Measurements from ENCODE around the gene P2RY12.

Gene P2RY12

GRCh38 chr3:151426341-151426657 lies 41.7 kb upstream of the P2RY12 start:
- in situ Hi-C loops (cut with MboI; ENCODE audit: low sequenced_read_pairs, unreplicated experiment) = loop anchor here (25.0 kb wide), 1 partner anchor 1036 kb away; no protein-coding TSS in a partner anchor
- DNase-seq (ENCODE audit: low spot score) = peak; percentile 45
- TF ChIP-seq CTCF (IDR thresholded peaks at IDR 0.05; ENCODE audit: borderline replicate concordance, control extremely low read depth, extremely low read depth, insufficient read depth, missing control alignments) = no peak

- no peak for TF ChIP-seq CTCF (IDR thresholded peaks at IDR 0.05; ENCODE audit: borderline replicate concordance, control extremely low read depth, extremely low read depth, insufficient read depth, missing control alignments)
- DNase-seq (ENCODE audit: low spot score) = peak; percentile 25
- in situ Hi-C loops (cut with MboI; ENCODE audit: low sequenced_read_pairs, unreplicated experiment) = loop anchor here (25.0 kb wide), 1 partner anchor 1037 kb away; no protein-coding TSS in a partner anchor
These were observed 41.2 kb upstream of the P2RY12 start for GRCh38 chr3:151425627-151426340.

- in situ Hi-C loops (cut with MboI; ENCODE audit: low sequenced_read_pairs, unreplicated experiment) = no loop called here
- no peak for TF ChIP-seq CTCF (IDR thresholded peaks at IDR 0.05; ENCODE audit: borderline replicate concordance, control extremely low read depth, extremely low read depth, insufficient read depth, missing control alignments)
- no peak for DNase-seq (ENCODE audit: low spot score)
These were observed 38.5 kb upstream of the P2RY12 start for GRCh38 chr3:151423091-151423490.

- TF ChIP-seq CTCF (IDR thresholded peaks at IDR 0.05; ENCODE audit: borderline replicate concordance, control extremely low read depth, extremely low read depth, insufficient read depth, missing control alignments) = no peak
- no peak for DNase-seq (ENCODE audit: low spot score)
- in situ Hi-C loops (cut with MboI; ENCODE audit: low sequenced_read_pairs, unreplicated experiment) = no loop called here
These were observed 37.4 kb upstream of the P2RY12 start for GRCh38 chr3:151421938-151422337.

GRCh38 chr3:151419806-151420205 lies 35.3 kb upstream of the P2RY12 start:
- in situ Hi-C loops (cut with MboI; ENCODE audit: low sequenced_read_pairs, unreplicated experiment) = no loop called here
- TF ChIP-seq CTCF (IDR thresholded peaks at IDR 0.05; ENCODE audit: borderline replicate concordance, control extremely low read depth, extremely low read depth, insufficient read depth, missing control alignments) = no peak
- no peak for DNase-seq (ENCODE audit: low spot score)

GRCh38 chr3:151415289-151415688 lies 30.7 kb upstream of the P2RY12 start:
- in situ Hi-C loops (cut with MboI; ENCODE audit: low sequenced_read_pairs, unreplicated experiment) = no loop called here

More at GRCh38 chr3:151415289-151415688, 30.7 kb upstream of the P2RY12 start:
- TF ChIP-seq CTCF (IDR thresholded peaks at IDR 0.05; ENCODE audit: borderline replicate concordance, control extremely low read depth, extremely low read depth, insufficient read depth, missing control alignments) = no peak
- DNase-seq (ENCODE audit: low spot score) = no peak
